Activated CD8-positive, alpha-beta T cell treated with anti-CD3 and anti-CD28 coated beads for 36 hours (primary cell): ENCODE measurements around the gene TMEM43. TPM values are rescaled to one million over a fixed set of nuclear protein-coding genes. Genes with fewer than 3 reads are reported as not detected.
A peak's percentile ranks its signal among the peaks of the same experiment; 100 is the strongest.

Experiments used
- ATAC-seq: fragments of 200-7000 bp; cut with Tn5 transposase; one replicate; pipeline ENCODE4 v1.10.0; 2021; ENCODE audit warnings: mild to moderate bottlenecking, moderate library complexity
- CTCF ChIA-PET: fragments of 350-600 bp; sonication (Branson Sonifier 250); formaldehyde crosslinking; loops from one replicate; lab custom pipeline; 2021; ENCODE audit warnings: antibody characterized with exemption; lab: Charles Lee
- POLR2A ChIA-PET: fragments of 350-600 bp; sonication (Branson Sonifier 250); formaldehyde crosslinking; loops from one replicate; lab custom pipeline; 2021; ENCODE audit warnings: antibody characterized with exemption; lab: Charles Lee
- DNase-seq: peaks from one replicate; pipeline ENCODE4 v3.0.0-alpha.2; 2020
- H3K27ac Mint-ChIP-seq: one replicate; pipeline ENCODE4 v1.8.0; 2021; ENCODE audit warnings: mild to moderate bottlenecking, mixed read lengths
- H3K27me3 Mint-ChIP-seq: one replicate; pipeline ENCODE4 v1.8.0; 2021; ENCODE audit warnings: mixed read lengths
- H3K36me3 Mint-ChIP-seq: one replicate; pipeline ENCODE4 v1.8.0; 2021; ENCODE audit warnings: low read depth, mixed read lengths
- H3K4me1 Mint-ChIP-seq: one replicate; pipeline ENCODE4 v1.8.0; 2021; ENCODE audit warnings: low read depth, mixed read lengths
- H3K4me3 Mint-ChIP-seq: one replicate; pipeline ENCODE4 v1.8.0; 2021; ENCODE audit warnings: mild to moderate bottlenecking, moderate library complexity, mixed read lengths
- H3K9me3 Mint-ChIP-seq: one replicate; pipeline ENCODE4 v1.8.0; 2021; ENCODE audit warnings: mixed read lengths
- CTCF ChIP-seq: fragments of 200-600 bp; IDR thresholded peaks from one replicate; pipeline ENCODE4 v1.8.0; 2022; ENCODE audit warnings: antibody characterized with exemption, mild to moderate bottlenecking
- intact Hi-C: fragments of 100-400 bp; cut with micrococcal nuclease; formaldehyde crosslinking; loops from one replicate; pipeline ENCODE4 v1.10.0; 2022
- total RNA-seq, 2 experiments: library from RNA; stranded (reverse); gene quantifications; one replicate each; pipeline ENCODE4 v1.2.3, GENCODE V29; 2021

The TMEM43 gene
- total RNA-seq, 2 experiments from 2014 or later = 19.7 to 20.2 TPM

- no peaks in the 10 kb centered on the region for H3K9me3 Mint-ChIP-seq
- intact Hi-C loops = loop anchor here (5.0 kb wide), 1 partner anchor 37 kb away; the partner anchor contains the start of genes LSM3 and XPC
- ATAC-seq (no peak), DNase-seq (no peak)
- peaks cover 41% of the 10 kb centered on the region for H3K4me1 Mint-ChIP-seq
- H3K36me3 Mint-ChIP-seq = peaks cover 30% of the 10 kb centered on the region
- no peak overlapping the region for H3K4me3 Mint-ChIP-seq
- no peak for TF ChIP-seq CTCF
- ChIA-PET POLR2A (interaction anchor here (1.0 to 2.0 kb wide), 4 partner anchors 10 to 38 kb away, joined by 3 to 4 read pairs (median 4); partner anchors contain the start of genes LSM3 and XPC), CTCF (interaction anchor here (1.5 kb wide), 1 partner anchor 38 kb away, joined by 5 read pairs; the partner anchor contains the start of genes LSM3 and XPC)
- no peak overlapping the region for H3K27ac Mint-ChIP-seq
- no peaks in the 10 kb centered on the region for H3K27me3 Mint-ChIP-seq
Observed at GRCh38 chr3:14140668-14141067, 15.8 kb downstream of the TMEM43 start.

- ATAC-seq (no peak), DNase-seq (no peak)
- no peaks in the 10 kb centered on the region for H3K9me3 Mint-ChIP-seq
- ChIA-PET POLR2A (interaction anchor here (1.2 to 2.0 kb wide), 3 partner anchors 10 to 38 kb away, joined by 4 to 5 read pairs (median 4); partner anchors contain the start of genes LSM3 and XPC), CTCF (interaction anchor here (1.5 kb wide), 1 partner anchor 37 kb away, joined by 5 read pairs; the partner anchor contains the start of genes LSM3 and XPC)
- peaks cover 43% of the 10 kb centered on the region for H3K4me1 Mint-ChIP-seq
- H3K4me3 Mint-ChIP-seq = no peak overlapping the region
- no peaks in the 10 kb centered on the region for H3K27me3 Mint-ChIP-seq
- no peak for TF ChIP-seq CTCF
- H3K27ac Mint-ChIP-seq = peak overlapping the region; percentile 85
- intact Hi-C loops = loop anchor here (5.0 kb wide), 1 partner anchor 36 kb away; the partner anchor contains the start of genes LSM3 and XPC
- H3K36me3 Mint-ChIP-seq = peaks cover 27% of the 10 kb centered on the region
Observed at GRCh38 chr3:14141144-14141543, 16.3 kb downstream of the TMEM43 start.

GRCh38 chr3:14141602-14142341 is 16.9 kb downstream of the TMEM43 start:
- Mint-ChIP-seq H3K9me3 (no peaks in the 10 kb centered on the region), H3K4me1 (peaks cover 43% of the 10 kb centered on the region), H3K4me3 (no peak overlapping the region), H3K36me3 (peaks cover 24% of the 10 kb centered on the region), H3K27me3 (no peaks in the 10 kb centered on the region), H3K27ac (peak overlapping the region; percentile 85)
- TF ChIP-seq CTCF = no peak
- ChIA-PET POLR2A (interaction anchor here (0.9 to 3.7 kb wide), 5 partner anchors 10 to 37 kb away, joined by 3 to 23 read pairs (median 4); partner anchors contain the start of genes CHCHD4, LSM3, TMEM43 and XPC), CTCF (interaction anchor here (1.5 kb wide), 1 partner anchor 37 kb away, joined by 5 read pairs; the partner anchor contains the start of genes LSM3 and XPC)
- no peak for ATAC-seq
- no peak for DNase-seq
- intact Hi-C loops = loop anchor here (5.0 kb wide), 1 partner anchor 36 kb away; the partner anchor contains the start of genes LSM3 and XPC

GRCh38 chr3:14142567-14143270 is 17.9 kb downstream of the TMEM43 start:
- Mint-ChIP-seq H3K4me1 (peaks cover 43% of the 10 kb centered on the region), H3K27ac (peak overlapping the region; percentile 85), H3K4me3 (no peak overlapping the region), H3K36me3 (peaks cover 24% of the 10 kb centered on the region), H3K27me3 (no peaks in the 10 kb centered on the region), H3K9me3 (no peaks in the 10 kb centered on the region)
- DNase-seq = peak; percentile 52
- POLR2A ChIA-PET = interaction anchor here (0.7 to 3.7 kb wide), 4 partner anchors 10 to 879 kb away, joined by 3 to 23 read pairs (median 7); partner anchors contain the start of genes CHCHD4 and TMEM43
- CTCF ChIA-PET = interaction anchor here (0.9 to 1.4 kb wide), 2 partner anchors 17 to 61 kb away, joined by 3 to 5 read pairs; no protein-coding TSS in a partner anchor
- intact Hi-C loops = loop anchor here (5.0 kb wide), 1 partner anchor 35 kb away; the partner anchor contains the start of genes LSM3 and XPC
- peak; percentile 18 for ATAC-seq
- TF ChIP-seq CTCF = no peak
